DND-41 (cell line): ENCODE results near the gene CDK12.
"Not testable (repeated sequence)": the region's sequence is repeated elsewhere in the genome, so short reads cannot be mapped to it uniquely, and the experiment has no call there.

Source experiments
- ATAC-seq: fragments of 200-7000 bp; cut with Tn5 transposase; 3 replicates; pipeline ENCODE4 v1.9.1; 2021; ENCODE audit warnings: low read depth; ENCODE audit not compliant: insufficient read depth
- DNase-seq: peaks from one replicate; pipeline ENCODE4 v3.0.0-alpha.2; 2020
- H2AFZ ChIP-seq: 2 replicates; pipeline ENCODE4 v1.6.0; 2012; ENCODE audit warnings: low read depth, low read length
- H3K27ac ChIP-seq: 2 replicates; pipeline ENCODE4 v1.5.1; 2012; ENCODE audit warnings: low read length, inconsistent platforms
- H3K27me3 ChIP-seq: fragments of 200-600 bp; sonication (generic); 2 replicates; pipeline ENCODE4 v1.6.0; 2012; ENCODE audit warnings: low read length, mild to moderate bottlenecking, inconsistent platforms; ENCODE audit not compliant: insufficient read depth, poor library complexity
- H3K36me3 ChIP-seq: 2 replicates; pipeline ENCODE4 v1.5.1; 2012; ENCODE audit warnings: low read length, inconsistent platforms; ENCODE audit not compliant: insufficient read depth
- H3K4me1 ChIP-seq: 2 replicates; pipeline ENCODE4 v1.5.1; 2012; ENCODE audit warnings: mild to moderate bottlenecking, low read length; ENCODE audit not compliant: insufficient read depth
- H3K4me2 ChIP-seq: 2 replicates; pipeline ENCODE4 v1.6.0; 2012; ENCODE audit warnings: mild to moderate bottlenecking, moderate library complexity, low read length, inconsistent platforms; ENCODE audit not compliant: insufficient read depth
- H3K4me3 ChIP-seq, 2 experiments: fragments of 200-600 bp in 1 of 2; shearing (Covaris generic) in 1 of 2; 2 replicates each; pipeline ENCODE4 v1.5.1; 2012 to 2016; ENCODE audit warnings: inconsistent platforms in 2 of 2, low read length in 2 of 2, mild to moderate bottlenecking in 2 of 2, low read depth in 1 of 2, moderate library complexity in 1 of 2
- H3K79me2 ChIP-seq: 2 replicates; pipeline ENCODE4 v1.6.0; 2012; ENCODE audit warnings: low read length, inconsistent platforms; ENCODE audit not compliant: insufficient read depth
- H3K9ac ChIP-seq: 2 replicates; pipeline ENCODE4 v1.6.0; 2012; ENCODE audit warnings: low read depth, mild to moderate bottlenecking, inconsistent platforms, low read length, moderate library complexity
- H3K9me3 ChIP-seq: 2 replicates; pipeline ENCODE4 v1.5.1; 2012; ENCODE audit warnings: low read length, moderate library complexity, mild to moderate bottlenecking, inconsistent platforms; ENCODE audit not compliant: insufficient read depth, severe bottlenecking
- H4K20me1 ChIP-seq: 2 replicates; pipeline ENCODE4 v1.6.0; 2012; ENCODE audit warnings: low read length; ENCODE audit not compliant: insufficient read depth
- EZH2 ChIP-seq: IDR thresholded peaks from 3 replicates; pipeline ENCODE4 v1.6.1; 2012; ENCODE audit warnings: borderline replicate concordance, low read depth, mild to moderate bottlenecking, moderate library complexity, low read length, inconsistent platforms; ENCODE audit not compliant: severe bottlenecking
- TF ChIP-seq, protein P1 (sequence below): IDR thresholded peaks from 2 replicates; pipeline ENCODE4 v1.5.1; 2012; ENCODE audit warnings: borderline replicate concordance, low read length, moderate library complexity, mild to moderate bottlenecking; ENCODE audit not compliant: poor library complexity, severe bottlenecking; ENCODE audit errors: extremely low read depth

Gene CDK12

DNA sequence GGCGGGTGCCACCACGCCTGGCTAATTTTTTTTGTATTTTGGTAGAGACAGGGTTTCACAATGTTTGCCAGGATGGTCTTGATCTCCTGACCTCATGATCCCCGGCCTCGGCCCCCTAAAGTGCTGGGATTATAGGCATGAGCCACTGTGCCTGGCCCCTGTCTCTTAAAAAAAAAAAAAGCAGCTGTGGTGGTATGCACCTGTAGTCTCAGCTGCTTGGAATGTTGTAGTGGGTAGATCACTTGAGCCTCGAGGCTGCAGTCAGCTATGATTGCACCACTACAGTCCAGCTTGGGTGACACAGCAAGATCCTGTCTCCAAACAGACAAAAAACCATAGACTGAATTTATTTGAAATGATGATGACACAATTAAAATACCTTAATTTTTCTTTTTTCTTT is 24.3 kb downstream of the CDK12 start:
- DNase-seq, result no peak
- no peaks in the 10 kb centered on the region for H3K27me3 ChIP-seq
- no peaks in the 10 kb centered on the region for H3K9me3 ChIP-seq
- no peak overlapping the region for H2AFZ ChIP-seq
- peaks cover 12% of the 10 kb centered on the region; the same call in 1 of the 2 replicates for H4K20me1 ChIP-seq
- H3K27ac ChIP-seq, result no peak overlapping the region
- H3K36me3 ChIP-seq, result peaks cover 61% of the 10 kb centered on the region
- no peak overlapping the region for H3K4me2 ChIP-seq
- TF ChIP-seq EZH2, result no peak
- TF ChIP-seq, protein P1, sequence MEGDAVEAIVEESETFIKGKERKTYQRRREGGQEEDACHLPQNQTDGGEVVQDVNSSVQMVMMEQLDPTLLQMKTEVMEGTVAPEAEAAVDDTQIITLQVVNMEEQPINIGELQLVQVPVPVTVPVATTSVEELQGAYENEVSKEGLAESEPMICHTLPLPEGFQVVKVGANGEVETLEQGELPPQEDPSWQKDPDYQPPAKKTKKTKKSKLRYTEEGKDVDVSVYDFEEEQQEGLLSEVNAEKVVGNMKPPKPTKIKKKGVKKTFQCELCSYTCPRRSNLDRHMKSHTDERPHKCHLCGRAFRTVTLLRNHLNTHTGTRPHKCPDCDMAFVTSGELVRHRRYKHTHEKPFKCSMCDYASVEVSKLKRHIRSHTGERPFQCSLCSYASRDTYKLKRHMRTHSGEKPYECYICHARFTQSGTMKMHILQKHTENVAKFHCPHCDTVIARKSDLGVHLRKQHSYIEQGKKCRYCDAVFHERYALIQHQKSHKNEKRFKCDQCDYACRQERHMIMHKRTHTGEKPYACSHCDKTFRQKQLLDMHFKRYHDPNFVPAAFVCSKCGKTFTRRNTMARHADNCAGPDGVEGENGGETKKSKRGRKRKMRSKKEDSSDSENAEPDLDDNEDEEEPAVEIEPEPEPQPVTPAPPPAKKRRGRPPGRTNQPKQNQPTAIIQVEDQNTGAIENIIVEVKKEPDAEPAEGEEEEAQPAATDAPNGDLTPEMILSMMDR, result no peak
- no peak for ATAC-seq
- H3K4me1 ChIP-seq, result no peaks in the 10 kb centered on the region
- no peak overlapping the region for H3K4me3 ChIP-seq
- H3K9ac ChIP-seq, result no peak overlapping the region
- H3K79me2 ChIP-seq, result peaks cover 73% of the 10 kb centered on the region

DNA sequence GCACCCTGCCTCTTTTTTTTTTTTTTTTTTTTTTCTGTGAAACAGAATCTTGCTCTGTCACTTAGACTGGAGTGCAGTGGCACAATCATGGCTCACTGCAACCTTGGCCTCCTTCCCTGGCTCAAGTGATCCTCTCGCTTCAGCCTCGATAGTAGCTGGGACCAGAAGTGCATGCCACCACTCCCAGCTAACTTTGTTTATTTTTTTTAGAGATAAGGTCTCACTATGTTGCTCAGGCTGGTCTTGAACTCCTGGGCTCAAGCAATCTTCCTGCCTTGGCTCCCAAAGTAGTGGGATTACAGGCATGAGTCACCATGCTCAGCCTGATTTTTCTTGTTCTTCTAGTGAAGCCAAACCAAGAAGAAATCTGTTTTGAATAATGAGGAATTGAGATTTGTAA is 25.0 kb downstream of the CDK12 start:
- DNase-seq, result no peak
- H3K79me2 ChIP-seq, result peaks cover 69% of the 10 kb centered on the region
- H4K20me1 ChIP-seq, result peaks cover 11% of the 10 kb centered on the region; the same call in 1 of the 2 replicates
- no peak overlapping the region for H2AFZ ChIP-seq
- no peak for ATAC-seq
- H3K4me3 ChIP-seq, result no peak overlapping the region
- no peaks in the 10 kb centered on the region for H3K4me1 ChIP-seq
- H3K27me3 ChIP-seq, result no peaks in the 10 kb centered on the region
- TF ChIP-seq, protein P1, result no peak
- no peak for TF ChIP-seq EZH2
- H3K9me3 ChIP-seq, result no peaks in the 10 kb centered on the region
- no peak overlapping the region for H3K4me2 ChIP-seq
- H3K9ac ChIP-seq, result no peak overlapping the region
- peaks cover 64% of the 10 kb centered on the region for H3K36me3 ChIP-seq
- no peak overlapping the region for H3K27ac ChIP-seq

DNA sequence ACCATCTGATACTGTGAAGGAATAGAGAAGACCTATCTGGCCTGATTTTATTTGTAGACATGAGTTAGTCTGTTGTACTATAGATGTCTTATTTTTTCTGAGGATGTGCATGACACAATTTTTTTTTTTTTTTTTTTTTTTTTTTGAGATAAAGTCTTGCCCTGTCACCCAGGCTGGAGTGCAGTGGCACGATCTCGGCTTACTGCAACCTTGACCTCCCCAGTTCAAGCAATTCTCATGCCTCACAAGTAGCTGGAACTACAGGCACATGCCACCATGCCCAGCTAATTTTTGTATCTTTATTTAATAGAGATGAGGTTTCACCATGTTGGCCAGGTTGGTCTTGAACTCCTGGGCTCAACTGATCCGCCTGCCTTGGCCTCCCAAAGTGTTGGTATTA is 26.2 kb downstream of the CDK12 start:
- not testable (repeated sequence) for DNase-seq, H3K4me1 ChIP-seq, ATAC-seq, H3K9me3 ChIP-seq, H3K4me3 ChIP-seq, H3K27ac ChIP-seq, H3K27me3 ChIP-seq, H2AFZ ChIP-seq, H3K4me2 ChIP-seq, H3K9ac ChIP-seq
- Histone ChIP-seq H4K20me1 (peaks cover 11% of the 10 kb centered on the region; the same call in 1 of the 2 replicates), H3K36me3 (peaks cover 59% of the 10 kb centered on the region), H3K79me2 (peaks cover 61% of the 10 kb centered on the region)

DNA sequence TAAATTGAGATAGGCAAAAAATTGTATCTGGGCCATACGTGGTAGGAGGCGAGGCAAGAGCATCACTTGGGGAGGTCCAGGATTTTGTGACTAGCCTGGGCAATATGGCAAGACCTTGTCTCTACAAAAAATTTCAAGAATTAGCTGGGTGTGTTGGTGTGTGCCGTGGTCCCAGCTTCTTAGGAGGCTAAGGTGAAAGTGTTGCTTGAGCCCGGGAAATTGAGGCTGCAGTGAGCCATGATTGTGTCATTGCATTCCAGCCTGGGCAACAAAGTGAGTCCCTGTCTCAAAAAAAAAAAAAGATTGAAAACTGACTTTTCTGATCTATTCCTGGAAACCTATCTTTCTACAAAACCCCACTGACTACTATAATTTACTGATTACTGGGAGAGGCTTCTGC is 26.7 kb downstream of the CDK12 start:
- DNase-seq, result no peak
- TF ChIP-seq EZH2, result no peak
- TF ChIP-seq, protein P1, result no peak

DNA sequence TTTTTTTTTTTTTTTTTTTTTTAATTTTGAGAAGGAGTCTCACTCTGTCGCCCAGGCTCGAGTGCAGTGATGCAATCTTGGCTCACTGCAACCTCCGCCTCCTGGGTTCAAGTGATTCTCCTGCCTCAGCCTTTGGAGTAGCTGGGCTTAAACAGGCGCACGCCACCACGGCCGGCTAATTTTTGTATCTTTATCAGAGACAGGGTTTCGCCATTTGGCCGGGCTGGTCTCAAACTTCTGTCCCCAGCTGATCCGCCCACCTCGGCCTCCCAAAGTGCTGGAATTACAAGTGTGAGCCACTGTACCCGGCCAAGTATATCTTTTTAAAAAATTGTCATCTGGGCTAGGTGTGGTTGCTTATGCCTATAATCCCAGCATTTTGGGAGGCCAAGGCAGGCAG is 35.6 kb downstream of the CDK12 start:
- not testable (repeated sequence) for H2AFZ ChIP-seq, H3K9ac ChIP-seq, H3K79me2 ChIP-seq, H3K4me1 ChIP-seq, H4K20me1 ChIP-seq, H3K4me3 ChIP-seq, DNase-seq, H3K27me3 ChIP-seq, H3K4me2 ChIP-seq, ATAC-seq, H3K9me3 ChIP-seq, H3K27ac ChIP-seq
- H3K36me3 ChIP-seq, result peaks cover 88% of the 10 kb centered on the region

More for the DNA sequence above, 26.7 kb downstream of the CDK12 start:
- peaks cover 59% of the 10 kb centered on the region for H3K36me3 ChIP-seq
- no peak overlapping the region for H3K27ac ChIP-seq
- ATAC-seq, result no peak
- H2AFZ ChIP-seq, result no peak overlapping the region
- H3K4me3 ChIP-seq, result no peak overlapping the region
- H3K79me2 ChIP-seq, result peaks cover 56% of the 10 kb centered on the region
- H3K27me3 ChIP-seq, result no peaks in the 10 kb centered on the region
- no peaks in the 10 kb centered on the region for H3K9me3 ChIP-seq
- peaks cover 11% of the 10 kb centered on the region; the same call in 1 of the 2 replicates for H4K20me1 ChIP-seq
- no peak overlapping the region for H3K9ac ChIP-seq
- H3K4me2 ChIP-seq, result no peak overlapping the region
- no peaks in the 10 kb centered on the region for H3K4me1 ChIP-seq
